Esophagus (tissue), 2 donors: ENCODE results near the gene RNASE7. TPM values are rescaled to one million over a fixed set of nuclear protein-coding genes. Genes with fewer than 3 reads are reported as not detected.

ENCODE experiments used
- H3K27ac ChIP-seq, 2 donors: one replicate each; pipeline ENCODE4 v1.5.1; 2013; ENCODE audit warnings: low read depth in 2 of 2, mild to moderate bottlenecking in 2 of 2, inconsistent platforms in 1 of 2, low read length in 1 of 2, moderate library complexity in 1 of 2
- H3K27me3 ChIP-seq, 2 donors: one replicate each; pipeline ENCODE4 v1.6.1; 2013; ENCODE audit warnings: low read length in 2 of 2, control low read depth in 1 of 2, mild to moderate bottlenecking in 1 of 2; ENCODE audit not compliant: insufficient read depth in 2 of 2, control insufficient read depth in 1 of 2
- H3K36me3 ChIP-seq, 2 donors: one replicate each; pipeline ENCODE4 v1.6.1; 2013; ENCODE audit warnings: low read length in 1 of 2; ENCODE audit not compliant: control insufficient read depth in 2 of 2, insufficient read depth in 2 of 2
- H3K4me1 ChIP-seq, 2 donors: one replicate each; pipeline ENCODE4 v1.6.1; 2013; ENCODE audit warnings: low read length in 1 of 2; ENCODE audit not compliant: control insufficient read depth in 2 of 2, insufficient read depth in 2 of 2
- H3K4me3 ChIP-seq, 2 donors: one replicate each; pipeline ENCODE4 v1.5.1; 2013; ENCODE audit warnings: low read length in 2 of 2, mild to moderate bottlenecking in 2 of 2, low read depth in 1 of 2, moderate library complexity in 1 of 2
- H3K9me3 ChIP-seq, 2 donors: one replicate each; pipeline ENCODE4 v1.6.1; 2013; ENCODE audit warnings: mild to moderate bottlenecking in 2 of 2, low read depth in 1 of 2, low read length in 1 of 2, moderate library complexity in 1 of 2; ENCODE audit not compliant: control insufficient read depth in 2 of 2, insufficient read depth in 1 of 2
- WGBS, 2 donors: extraction: QIAGEN DNeasy Blood & Tissue Kit; methylation state at CpG; one replicate each; pipeline ENCODE4 v1.1.7; 2013; 5-methylcytosine and 5-hydroxymethylcytosine counted together
- polyA plus RNA-seq, 2 donors: library from polyadenylated mRNA; stranded (reverse); fragments of 200-250 nt; gene quantifications; one replicate each; pipeline ENCODE4 v1.2.3, GENCODE V29; 2013
- donor health status: healthy with polysubstance abuse.
- donor health status: Bipolar disorder and iron deficiency.

RNASE7 gene
- polyA plus RNA-seq, 2 donors = 33.9 to 92.8 TPM

GRCh38 chr14:21070610-21071224 is 28.6 kb downstream of the RNASE7 start:
- no peaks in the 10 kb centered on the region for H3K36me3 ChIP-seq
- peaks cover 0 to 6% of the 10 kb centered on the region in 2 donors for H3K4me1 ChIP-seq
- H3K27ac ChIP-seq = peak overlapping the region; percentile 73 to 78
- no peaks in the 10 kb centered on the region for H3K9me3 ChIP-seq
- H3K4me3 ChIP-seq = peak overlapping the region; percentile 52 to 60
- H3K27me3 ChIP-seq = peaks cover 0 to 3% of the 10 kb centered on the region in 2 donors
- WGBS, 2 donors = 1% methylated on average over 23 of the region's 23 CpGs

GRCh38 chr14:21071225-21072030 is 29.3 kb downstream of the RNASE7 start:
- Histone ChIP-seq H3K9me3 (no peaks in the 10 kb centered on the region), H3K27ac (peak overlapping the region; percentile 73 to 78), H3K27me3 (peaks cover 0 to 3% of the 10 kb centered on the region in 2 donors), H3K4me3 (peak overlapping the region; percentile 52 to 60), H3K36me3 (no peaks in the 10 kb centered on the region), H3K4me1 (peaks cover 0 to 6% of the 10 kb centered on the region in 2 donors)
- WGBS, 2 donors = 1 to 2% methylated on average over 30 to 37 of the region's 37 CpGs

- WGBS, 2 donors = 43 to 54% methylated on average over 4 of the region's 4 CpGs
- Histone ChIP-seq H3K27ac (peak overlapping the region in 1 of 2 donors; percentile 78), H3K4me1 (peaks cover 0 to 6% of the 10 kb centered on the region in 2 donors), H3K27me3 (peaks cover 0 to 3% of the 10 kb centered on the region in 2 donors), H3K4me3 (no peak overlapping the region), H3K9me3 (no peaks in the 10 kb centered on the region), H3K36me3 (no peaks in the 10 kb centered on the region)
Measured at GRCh38 chr14:21072031-21072473, 29.9 kb downstream of the RNASE7 start.

- H3K36me3 ChIP-seq = no peaks in the 10 kb centered on the region
- H3K27me3 ChIP-seq = peaks cover 0 to 3% of the 10 kb centered on the region in 2 donors
- WGBS, 2 donors = 76 to 88% methylated on average over 9 of the region's 9 CpGs
- H3K4me3 ChIP-seq = no peak overlapping the region
- H3K4me1 ChIP-seq = peaks cover 0 to 6% of the 10 kb centered on the region in 2 donors
- H3K9me3 ChIP-seq = no peaks in the 10 kb centered on the region
- H3K27ac ChIP-seq = peak overlapping the region in 1 of 2 donors; percentile 54
Measured at GRCh38 chr14:21072781-21073339, 30.7 kb downstream of the RNASE7 start.

GRCh38 chr14:21073921-21074320 is 31.8 kb downstream of the RNASE7 start:
- no peak overlapping the region for H3K4me3 ChIP-seq
- H3K4me1 ChIP-seq = peaks cover 0 to 6% of the 10 kb centered on the region in 2 donors
- H3K36me3 ChIP-seq = no peaks in the 10 kb centered on the region
- H3K27ac ChIP-seq = no peak overlapping the region
- WGBS, 2 donors = 82 to 87% methylated on average over 9 of the region's 9 CpGs
- no peaks in the 10 kb centered on the region for H3K9me3 ChIP-seq
- peaks cover 0 to 3% of the 10 kb centered on the region in 2 donors for H3K27me3 ChIP-seq

- Histone ChIP-seq H3K9me3 (no peaks in the 10 kb centered on the region), H3K27me3 (no peaks in the 10 kb centered on the region), H3K4me3 (no peak overlapping the region), H3K36me3 (no peaks in the 10 kb centered on the region), H3K27ac (no peak overlapping the region), H3K4me1 (no peaks in the 10 kb centered on the region)
- 86 to 90% methylated on average over 22 to 26 of the region's 26 CpGs for WGBS, 2 donors
Measured at GRCh38 chr14:21074398-21075272, 32.5 kb downstream of the RNASE7 start.

GRCh38 chr14:21075719-21076437 is 33.7 kb downstream of the RNASE7 start:
- Histone ChIP-seq H3K36me3 (no peaks in the 10 kb centered on the region), H3K4me3 (no peak overlapping the region), H3K9me3 (no peaks in the 10 kb centered on the region), H3K4me1 (no peaks in the 10 kb centered on the region), H3K27me3 (no peaks in the 10 kb centered on the region), H3K27ac (no peak overlapping the region)
- 88 to 91% methylated on average over 9 of the region's 9 CpGs for WGBS, 2 donors

GRCh38 chr14:21077672-21078071 is 35.5 kb downstream of the RNASE7 start:
- H3K4me3 ChIP-seq = no peak overlapping the region
- H3K4me1 ChIP-seq = no peaks in the 10 kb centered on the region
- H3K27ac ChIP-seq = no peak overlapping the region
- peaks cover 0 to 7% of the 10 kb centered on the region in 2 donors for H3K36me3 ChIP-seq
- 79 to 85% methylated on average over 2 of the region's 2 CpGs for WGBS, 2 donors
- H3K9me3 ChIP-seq = no peaks in the 10 kb centered on the region
- H3K27me3 ChIP-seq = no peaks in the 10 kb centered on the region
